ENCODE measurements around the gene OR10P1.

DNA sequence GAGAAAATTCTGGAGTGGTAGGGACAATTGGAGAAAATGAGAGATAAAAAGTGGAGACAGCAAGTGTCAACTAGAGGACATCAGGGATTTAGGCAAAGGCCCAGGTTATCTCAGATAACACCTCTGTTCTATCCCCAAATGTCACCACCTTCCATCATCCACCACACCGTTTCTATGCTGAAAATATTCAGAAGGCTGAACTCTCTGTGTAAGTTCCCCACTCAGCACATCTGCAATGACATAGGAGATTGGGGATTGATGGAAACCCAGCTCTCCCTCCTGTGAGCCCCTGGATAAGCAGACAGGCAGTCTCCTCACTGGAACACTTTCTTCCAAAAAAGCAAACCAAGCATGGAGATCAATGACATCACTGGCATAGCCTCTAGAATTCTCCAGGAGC is 5.6 kb upstream of the OR10P1 start:
- TF ChIP-seq, protein P1, sequence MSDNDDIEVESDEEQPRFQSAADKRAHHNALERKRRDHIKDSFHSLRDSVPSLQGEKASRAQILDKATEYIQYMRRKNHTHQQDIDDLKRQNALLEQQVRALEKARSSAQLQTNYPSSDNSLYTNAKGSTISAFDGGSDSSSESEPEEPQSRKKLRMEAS (IDR thresholded peaks at IDR 0.05; ENCODE audit: low read depth, low read length), result no peak
- TF ChIP-seq POLR2A (IDR thresholded peaks at IDR 0.05; ENCODE audit: extremely low read depth, insufficient read length), result no peak
